Mesodermal cell (in vitro differentiated cells): Measurements from ENCODE around the gene SMIM3.
"Not testable (repeated sequence)": the region's sequence is repeated elsewhere in the genome, so short reads cannot be mapped to it uniquely, and the experiment has no call there.

Experiments used
- H3K27ac ChIP-seq: 2 replicates; pipeline ENCODE4 v1.7.0; 2013; ENCODE audit warnings: mild to moderate bottlenecking, low read depth, low read length, moderate library complexity; ENCODE audit not compliant: severe bottlenecking
- H3K36me3 ChIP-seq: 2 replicates; pipeline ENCODE4 v1.7.1; 2013; ENCODE audit warnings: mild to moderate bottlenecking, low read length, moderate library complexity; ENCODE audit not compliant: control insufficient read depth, insufficient read depth
- H3K4me1 ChIP-seq: one replicate; pipeline ENCODE4 v1.7.1; 2013; ENCODE audit warnings: mild to moderate bottlenecking, low read length; ENCODE audit not compliant: insufficient read depth, control insufficient read depth, poor library complexity, severe bottlenecking
- H3K4me3 ChIP-seq: 2 replicates; pipeline ENCODE4 v1.7.0; 2013; ENCODE audit warnings: low read length, control low read depth, mild to moderate bottlenecking; ENCODE audit not compliant: insufficient read depth, poor library complexity, severe bottlenecking; ENCODE audit errors: extremely low read depth
- H3K9me3 ChIP-seq: 2 replicates; pipeline ENCODE4 v1.7.1; 2013; ENCODE audit warnings: mild to moderate bottlenecking, low read length, moderate library complexity; ENCODE audit not compliant: control insufficient read depth
- WGBS, 2 experiments: methylation state at CpG; one replicate each; pipeline ENCODE4 v1.1.5; 2013; ENCODE audit warnings: missing lambda C conversion rate in 2 of 2; ENCODE audit not compliant: insufficient coverage in 2 of 2; 5-methylcytosine and 5-hydroxymethylcytosine counted together

The SMIM3 gene

DNA sequence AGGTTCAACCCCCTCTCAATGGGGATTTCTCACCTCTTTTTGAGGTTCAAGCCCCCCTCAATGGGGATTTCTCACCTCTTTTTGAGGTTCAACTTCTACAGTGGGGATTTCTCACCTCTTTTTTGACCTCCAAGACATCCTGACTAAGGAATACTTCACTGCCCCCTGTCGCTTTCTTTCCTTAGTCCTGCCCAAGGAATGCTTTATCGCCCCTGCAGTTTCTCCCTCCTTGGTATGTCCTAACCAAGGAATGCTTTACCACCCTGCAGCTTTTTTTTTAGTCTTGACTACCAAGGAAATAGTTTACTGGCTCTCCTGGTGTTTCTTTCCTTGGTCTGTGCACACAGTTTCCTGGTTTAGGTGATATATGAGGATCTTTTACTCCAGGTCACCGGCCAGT lies 58.1 kb downstream of the SMIM3 start:
- Histone ChIP-seq H3K27ac (no peak overlapping the region), H3K4me3 (no peak overlapping the region), H3K9me3 (peaks cover 26% of the 10 kb centered on the region), H3K36me3 (no peaks in the 10 kb centered on the region), H3K4me1 (no peaks in the 10 kb centered on the region)
- 88% methylated on average over 3 of the region's 3 CpGs; no CpG with 5 or more reads in 1 of the 2 experiments for WGBS, 2 experiments

DNA sequence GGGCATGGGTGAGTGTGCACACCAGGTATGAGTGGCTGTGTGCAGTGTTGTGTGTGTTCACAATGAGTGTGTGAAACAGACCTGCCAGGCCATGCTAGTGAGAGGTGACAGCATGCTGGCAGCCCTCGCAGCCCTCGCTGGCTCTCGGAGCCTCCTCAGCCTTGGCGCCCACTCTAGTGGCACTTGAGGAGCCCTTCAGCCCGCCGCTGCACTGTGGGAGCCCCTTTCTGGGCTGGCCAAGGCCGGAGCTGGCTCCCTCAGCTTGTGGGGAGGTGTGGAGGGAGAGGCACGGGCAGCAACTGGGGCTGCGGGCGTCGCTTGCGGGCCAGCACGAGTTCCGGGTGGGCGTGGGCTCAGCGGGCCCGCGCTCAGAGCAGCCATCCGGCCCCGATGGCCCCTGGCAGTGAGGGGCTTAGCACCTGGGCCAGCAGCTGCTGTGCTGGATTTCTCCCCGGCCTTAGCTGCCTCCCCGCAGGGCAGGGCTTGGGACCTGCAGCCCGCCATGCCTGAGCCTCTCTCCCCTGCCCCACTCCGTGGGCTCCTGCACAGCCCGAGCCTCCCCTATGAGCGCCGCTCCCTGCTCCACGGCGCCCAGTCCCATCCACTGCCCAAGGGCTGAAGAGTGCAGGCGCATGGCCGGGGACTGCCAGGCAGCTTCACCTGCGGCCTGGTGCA lies 66.8 kb downstream of the SMIM3 start:
- H3K36me3 ChIP-seq, H3K4me1 ChIP-seq, H3K27ac ChIP-seq, H3K9me3 ChIP-seq, H3K4me3 ChIP-seq: not testable (repeated sequence)
- WGBS, 2 experiments, result 93 to 95% methylated on average over 28 to 31 of the region's 32 CpGs

- not testable (repeated sequence) for H3K27ac ChIP-seq, H3K36me3 ChIP-seq, H3K4me3 ChIP-seq, H3K4me1 ChIP-seq, H3K9me3 ChIP-seq
- WGBS, 2 experiments, result 81 to 84% methylated on average over 2 to 3 of the region's 3 CpGs
Measured at GRCh38 chr5:150846308-150846653, 67.7 kb downstream of the SMIM3 start, which contains the start of gene IRGM. IRGM (plus strand) TSS chr5:150846521; CDS start chr5:150848124, 1,603 bp downstream.
